Coronary artery (tissue), 2 donors: ENCODE results near the gene ELOVL5.
"Not testable (repeated sequence)": the region's sequence is repeated elsewhere in the genome, so short reads cannot be mapped to it uniquely, and the experiment has no call there.

Experiments
- DNase-seq: peaks from one replicate; pipeline ENCODE4 v3.0.0-alpha.2; 2017; ENCODE audit warnings: low spot score
- H3K27ac ChIP-seq, 2 donors: fragments of 200-600 bp; sonication (generic); one replicate each; pipeline ENCODE4 v1.5.1; 2016 to 2019
- H3K4me3 ChIP-seq: fragments of 200-600 bp; sonication (generic); 2 replicates; pipeline ENCODE4 v1.5.1; 2016; ENCODE audit warnings: mild to moderate bottlenecking, moderate library complexity
- TF ChIP-seq, protein P1 (sequence below): fragments of 200-600 bp; sonication (generic); IDR thresholded peaks from one replicate; pipeline ENCODE4 v1.5.1; 2019; ENCODE audit warnings: antibody characterized with exemption

ELOVL5 gene

GRCh38 chr6:53349209-53349693 is 501 bp upstream of the ELOVL5 start:
- TF ChIP-seq, protein P1, sequence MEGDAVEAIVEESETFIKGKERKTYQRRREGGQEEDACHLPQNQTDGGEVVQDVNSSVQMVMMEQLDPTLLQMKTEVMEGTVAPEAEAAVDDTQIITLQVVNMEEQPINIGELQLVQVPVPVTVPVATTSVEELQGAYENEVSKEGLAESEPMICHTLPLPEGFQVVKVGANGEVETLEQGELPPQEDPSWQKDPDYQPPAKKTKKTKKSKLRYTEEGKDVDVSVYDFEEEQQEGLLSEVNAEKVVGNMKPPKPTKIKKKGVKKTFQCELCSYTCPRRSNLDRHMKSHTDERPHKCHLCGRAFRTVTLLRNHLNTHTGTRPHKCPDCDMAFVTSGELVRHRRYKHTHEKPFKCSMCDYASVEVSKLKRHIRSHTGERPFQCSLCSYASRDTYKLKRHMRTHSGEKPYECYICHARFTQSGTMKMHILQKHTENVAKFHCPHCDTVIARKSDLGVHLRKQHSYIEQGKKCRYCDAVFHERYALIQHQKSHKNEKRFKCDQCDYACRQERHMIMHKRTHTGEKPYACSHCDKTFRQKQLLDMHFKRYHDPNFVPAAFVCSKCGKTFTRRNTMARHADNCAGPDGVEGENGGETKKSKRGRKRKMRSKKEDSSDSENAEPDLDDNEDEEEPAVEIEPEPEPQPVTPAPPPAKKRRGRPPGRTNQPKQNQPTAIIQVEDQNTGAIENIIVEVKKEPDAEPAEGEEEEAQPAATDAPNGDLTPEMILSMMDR, result no peak
- no peak for DNase-seq
- Histone ChIP-seq H3K4me3 (peak overlapping the region; percentile 93), H3K27ac (peak overlapping the region; percentile 90 to 97)

GRCh38 chr6:53347921-53348370 is 804 bp downstream of the ELOVL5 start:
- TF ChIP-seq, protein P1, result no peak
- Histone ChIP-seq H3K4me3 (peak overlapping the region; percentile 93), H3K27ac (peak overlapping the region; percentile 90 to 97)
- DNase-seq, result peak; percentile 87

DNA sequence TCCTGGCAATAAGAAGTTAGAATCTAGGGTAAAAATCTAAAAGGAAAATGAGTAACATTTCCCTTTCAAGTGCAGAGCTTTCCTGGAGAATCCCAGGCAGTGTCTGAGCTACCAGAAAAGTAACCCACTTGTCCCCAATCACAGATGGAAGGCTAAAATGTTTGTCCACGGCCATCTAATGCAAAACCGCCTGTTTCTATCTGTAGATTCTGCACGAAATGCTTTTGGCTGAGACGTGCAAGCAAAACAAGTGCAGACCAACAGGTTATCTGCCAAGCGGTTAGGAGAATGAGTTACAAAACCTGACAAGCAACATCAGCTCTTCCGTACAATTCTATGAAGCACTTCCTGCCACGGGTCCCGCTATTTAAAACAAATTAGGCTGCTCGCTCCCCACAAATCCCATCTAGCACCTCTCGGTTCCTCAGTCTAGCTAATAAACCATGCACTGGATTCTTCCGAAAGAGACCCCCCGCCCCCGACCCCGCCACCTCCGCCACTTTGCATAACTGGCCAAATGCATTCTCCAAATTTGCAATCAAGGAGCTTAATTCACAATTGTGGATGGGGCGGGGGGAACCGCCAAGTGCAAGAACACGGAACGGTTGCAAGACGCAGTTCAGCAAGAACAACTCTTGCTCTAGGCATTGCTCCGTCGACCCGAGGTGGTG is 1.4 kb downstream of the ELOVL5 start:
- Histone ChIP-seq H3K27ac (peak overlapping the region; percentile 90 to 97), H3K4me3 (peak overlapping the region; percentile 93)
- DNase-seq, result no peak
- TF ChIP-seq, protein P1, result no peak

GRCh38 chr6:53346049-53346448 is 2.7 kb downstream of the ELOVL5 start:
- DNase-seq, H3K4me3 ChIP-seq, H3K27ac ChIP-seq: not testable (repeated sequence)

DNA sequence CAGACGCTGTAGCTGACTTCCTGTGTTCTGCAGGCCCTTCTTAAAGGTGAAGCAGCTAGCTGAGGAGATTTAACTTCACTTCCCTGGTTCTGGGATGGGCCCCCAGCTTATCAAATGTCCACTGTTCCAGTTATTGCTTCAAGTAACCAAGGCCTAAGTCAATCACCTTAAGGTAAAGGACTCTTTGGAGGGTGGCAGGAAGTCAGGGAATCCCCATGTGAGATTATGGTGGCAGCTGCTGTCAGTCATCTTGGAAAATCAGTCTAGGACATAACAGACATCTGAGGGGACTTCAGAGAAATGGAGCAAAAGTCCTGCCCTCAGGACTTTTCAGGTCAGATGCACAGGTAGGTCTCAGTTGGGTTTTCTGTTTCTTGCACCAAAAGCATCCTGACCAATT is 3.8 kb downstream of the ELOVL5 start:
- DNase-seq, result no peak

GRCh38 chr6:53343092-53343491 is 5.7 kb downstream of the ELOVL5 start:
- TF ChIP-seq, protein P1, result no peak
- no peak overlapping the region for H3K4me3 ChIP-seq
- no peak overlapping the region for H3K27ac ChIP-seq
- DNase-seq, result no peak

More for the DNA sequence above, 3.8 kb downstream of the ELOVL5 start:
- TF ChIP-seq, protein P1, result no peak
- no peak overlapping the region for H3K4me3 ChIP-seq
- H3K27ac ChIP-seq, result no peak overlapping the region

- TF ChIP-seq, protein P1, result no peak
- H3K27ac ChIP-seq, result no peak overlapping the region
- no peak for DNase-seq
- H3K4me3 ChIP-seq, result no peak overlapping the region
Measured at GRCh38 chr6:53342217-53342616, 6.5 kb downstream of the ELOVL5 start.
